ENCODE results near the gene CLEC1A. TPM values are rescaled to one million over a fixed set of nuclear protein-coding genes. Genes with fewer than 3 reads are reported as not detected.

CLEC1A gene
- total and polyA plus RNA-seq, 2 donors (not counting 1 experiment from before 2014, with no cell fraction given): 0.08 TPM; not detected in 1

DNA sequence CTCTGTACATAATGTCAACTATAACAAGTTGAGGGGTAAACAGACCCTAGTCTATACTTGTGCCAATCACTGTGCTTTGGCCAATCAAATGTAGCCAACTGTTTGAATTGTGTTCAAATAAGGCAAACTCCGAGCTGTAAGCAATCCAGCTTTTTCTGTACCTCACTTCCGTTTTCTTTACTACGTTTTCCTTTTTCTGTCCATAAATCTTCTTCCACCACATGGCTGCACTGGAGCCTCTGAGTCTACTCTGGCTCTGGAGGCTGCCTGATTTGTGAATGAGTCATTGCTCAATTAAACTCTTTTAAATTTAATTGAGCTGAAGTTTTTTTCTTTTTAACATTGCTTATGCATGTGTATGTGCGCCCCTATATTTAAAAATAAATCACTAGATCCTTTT, 29.7 kb downstream of the CLEC1A start:
- H3K36me3 ChIP-seq (ENCODE audit: control insufficient read depth, insufficient read depth, low read length): no peaks in the 10 kb centered on the region
- no peak overlapping the region for H3K4me3 ChIP-seq (replicated peaks in 1 of 4; ENCODE audit: control extremely low read depth in 1 of 4, insufficient read depth in 1 of 4, low read depth in 3 of 4, low read length in 4 of 4)
- no peaks in the 10 kb centered on the region for H4K20me1 ChIP-seq (ENCODE audit: control insufficient read depth, extremely low read depth, insufficient read depth, low read length)
- no peak overlapping the region for H3K9ac ChIP-seq (ENCODE audit: insufficient read depth, low read length)
- no peaks in the 10 kb centered on the region for H3K27me3 ChIP-seq (ENCODE audit: control insufficient read depth, insufficient read depth, low read length)
- H3K27ac ChIP-seq (ENCODE audit: insufficient read depth, low read length): no peak overlapping the region
- H2AFZ ChIP-seq (ENCODE audit: low read length): no peak overlapping the region
- H3K4me1 ChIP-seq (ENCODE audit: control insufficient read depth, extremely low read depth, insufficient read depth, low read length): no peaks in the 10 kb centered on the region
- no peak for TF ChIP-seq EZH2 (IDR thresholded peaks at IDR 0.05; ENCODE audit: low read length, missing control alignments)
- TF ChIP-seq, protein P1, sequence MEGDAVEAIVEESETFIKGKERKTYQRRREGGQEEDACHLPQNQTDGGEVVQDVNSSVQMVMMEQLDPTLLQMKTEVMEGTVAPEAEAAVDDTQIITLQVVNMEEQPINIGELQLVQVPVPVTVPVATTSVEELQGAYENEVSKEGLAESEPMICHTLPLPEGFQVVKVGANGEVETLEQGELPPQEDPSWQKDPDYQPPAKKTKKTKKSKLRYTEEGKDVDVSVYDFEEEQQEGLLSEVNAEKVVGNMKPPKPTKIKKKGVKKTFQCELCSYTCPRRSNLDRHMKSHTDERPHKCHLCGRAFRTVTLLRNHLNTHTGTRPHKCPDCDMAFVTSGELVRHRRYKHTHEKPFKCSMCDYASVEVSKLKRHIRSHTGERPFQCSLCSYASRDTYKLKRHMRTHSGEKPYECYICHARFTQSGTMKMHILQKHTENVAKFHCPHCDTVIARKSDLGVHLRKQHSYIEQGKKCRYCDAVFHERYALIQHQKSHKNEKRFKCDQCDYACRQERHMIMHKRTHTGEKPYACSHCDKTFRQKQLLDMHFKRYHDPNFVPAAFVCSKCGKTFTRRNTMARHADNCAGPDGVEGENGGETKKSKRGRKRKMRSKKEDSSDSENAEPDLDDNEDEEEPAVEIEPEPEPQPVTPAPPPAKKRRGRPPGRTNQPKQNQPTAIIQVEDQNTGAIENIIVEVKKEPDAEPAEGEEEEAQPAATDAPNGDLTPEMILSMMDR (conservative IDR thresholded peaks at IDR 0.05 in 1 of 2, IDR thresholded peaks at IDR 0.05 in 1 of 2; ENCODE audit: low read depth in 1 of 2, low read length in 2 of 2): no peak
- H3K9me3 ChIP-seq (ENCODE audit: control insufficient read depth, insufficient read depth, low read depth, low read length): no peaks in the 10 kb centered on the region
- peak; percentile 11 to 31 for DNase-seq (ENCODE audit: low read depth in 2 of 2)
- no peaks in the 10 kb centered on the region for H3K79me2 ChIP-seq (ENCODE audit: control insufficient read depth, insufficient read depth, low read length)
- no peak overlapping the region for H3K4me2 ChIP-seq (ENCODE audit: extremely low read depth, insufficient read depth, low read length)

DNA sequence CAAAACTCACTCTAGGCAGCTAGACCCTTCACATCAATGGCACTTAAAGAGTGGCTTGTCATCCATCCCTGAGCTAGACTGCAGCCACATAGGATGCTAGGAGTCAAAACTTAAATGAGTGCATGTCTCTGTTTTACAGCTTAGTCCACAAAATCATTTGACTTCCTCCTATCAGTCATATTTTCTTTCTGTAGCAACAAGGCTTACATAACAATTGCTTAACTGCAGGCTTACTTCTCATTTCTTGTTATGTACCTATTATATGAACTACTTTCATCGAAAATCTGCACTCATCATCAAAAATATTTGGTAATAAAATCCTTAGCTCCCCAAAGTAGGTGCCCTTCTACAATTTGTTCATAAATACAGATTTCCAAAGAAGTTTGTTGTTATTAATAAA, 30.1 kb downstream of the CLEC1A start:
- Histone ChIP-seq H2AFZ (ENCODE audit: low read length) (no peak overlapping the region), H3K4me1 (ENCODE audit: control insufficient read depth, extremely low read depth, insufficient read depth, low read length) (no peaks in the 10 kb centered on the region), H3K27me3 (ENCODE audit: control insufficient read depth, insufficient read depth, low read length) (no peaks in the 10 kb centered on the region), H3K4me3 (replicated peaks in 1 of 4; ENCODE audit: control extremely low read depth in 1 of 4, insufficient read depth in 1 of 4, low read depth in 3 of 4, low read length in 4 of 4) (no peak overlapping the region), H3K36me3 (ENCODE audit: control insufficient read depth, insufficient read depth, low read length) (no peaks in the 10 kb centered on the region), H4K20me1 (ENCODE audit: control insufficient read depth, extremely low read depth, insufficient read depth, low read length) (no peaks in the 10 kb centered on the region), H3K9me3 (ENCODE audit: control insufficient read depth, insufficient read depth, low read depth, low read length) (no peaks in the 10 kb centered on the region), H3K79me2 (ENCODE audit: control insufficient read depth, insufficient read depth, low read length) (no peaks in the 10 kb centered on the region), H3K4me2 (ENCODE audit: extremely low read depth, insufficient read depth, low read length) (no peak overlapping the region), H3K9ac (ENCODE audit: insufficient read depth, low read length) (no peak overlapping the region), H3K27ac (ENCODE audit: insufficient read depth, low read length) (no peak overlapping the region)
- TF ChIP-seq, protein P1 (conservative IDR thresholded peaks at IDR 0.05 in 1 of 2, IDR thresholded peaks at IDR 0.05 in 1 of 2; ENCODE audit: low read depth in 1 of 2, low read length in 2 of 2): no peak
- no peak for TF ChIP-seq EZH2 (IDR thresholded peaks at IDR 0.05; ENCODE audit: low read length, missing control alignments)
- no peak for DNase-seq (ENCODE audit: low read depth in 2 of 2)

DNA sequence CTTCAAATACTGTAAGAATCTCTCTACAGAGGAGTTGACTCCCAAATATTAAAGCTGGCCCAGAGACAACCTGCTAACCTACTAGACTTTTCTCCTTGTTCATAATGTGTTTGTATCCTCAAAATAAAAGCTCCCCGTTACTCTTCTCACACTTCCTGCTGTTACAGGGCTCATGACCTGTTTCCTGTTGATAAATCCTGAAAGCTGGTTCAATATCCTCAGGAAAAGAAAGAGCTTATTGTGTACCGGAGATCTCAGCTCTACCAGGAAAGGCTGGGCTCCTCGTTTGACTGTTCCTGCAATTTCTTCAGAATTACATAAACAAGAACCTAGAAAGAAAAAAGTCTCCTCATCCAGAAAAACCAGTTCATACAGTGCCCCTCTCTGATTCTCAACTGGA, 30.8 kb downstream of the CLEC1A start:
- Histone ChIP-seq H3K4me3 (replicated peaks in 1 of 4; ENCODE audit: control extremely low read depth in 1 of 4, insufficient read depth in 1 of 4, low read depth in 3 of 4, low read length in 4 of 4) (no peak overlapping the region), H4K20me1 (ENCODE audit: control insufficient read depth, extremely low read depth, insufficient read depth, low read length) (no peaks in the 10 kb centered on the region), H3K4me1 (ENCODE audit: control insufficient read depth, extremely low read depth, insufficient read depth, low read length) (no peaks in the 10 kb centered on the region), H3K27ac (ENCODE audit: insufficient read depth, low read length) (no peak overlapping the region), H3K27me3 (ENCODE audit: control insufficient read depth, insufficient read depth, low read length) (no peaks in the 10 kb centered on the region), H3K9ac (ENCODE audit: insufficient read depth, low read length) (no peak overlapping the region), H3K79me2 (ENCODE audit: control insufficient read depth, insufficient read depth, low read length) (no peaks in the 10 kb centered on the region), H3K4me2 (ENCODE audit: extremely low read depth, insufficient read depth, low read length) (no peak overlapping the region), H3K36me3 (ENCODE audit: control insufficient read depth, insufficient read depth, low read length) (no peaks in the 10 kb centered on the region), H2AFZ (ENCODE audit: low read length) (no peak overlapping the region), H3K9me3 (ENCODE audit: control insufficient read depth, insufficient read depth, low read depth, low read length) (no peaks in the 10 kb centered on the region)
- DNase-seq (ENCODE audit: low read depth in 2 of 2): no peak
- no peak for TF ChIP-seq EZH2 (IDR thresholded peaks at IDR 0.05; ENCODE audit: low read length, missing control alignments)
- TF ChIP-seq, protein P1 (conservative IDR thresholded peaks at IDR 0.05 in 1 of 2, IDR thresholded peaks at IDR 0.05 in 1 of 2; ENCODE audit: low read depth in 1 of 2, low read length in 2 of 2): no peak
